Activated naive CD4-positive, alpha-beta T cell (primary cell): ENCODE results near the gene RRP9.
"Not testable (repeated sequence)": the region's sequence is repeated elsewhere in the genome, so short reads cannot be mapped to it uniquely, and the experiment has no call there.

ENCODE experiments used
- DNase-seq, 4 experiments: peaks; one replicate each; lab custom pipeline; 2025; lab: John Stamatoyannopoulos, UW

The RRP9 gene

GRCh38 chr3:51904034-51904823, 37.5 kb downstream of the RRP9 start:
- DNase-seq: no peak

GRCh38 chr3:51902361-51902760, 39.3 kb downstream of the RRP9 start:
- DNase-seq: not testable (repeated sequence)

GRCh38 chr3:51900043-51900442, 41.7 kb downstream of the RRP9 start:
- not testable (repeated sequence) for DNase-seq

GRCh38 chr3:51897391-51897790, 44.3 kb downstream of the RRP9 start:
- no peak for DNase-seq

GRCh38 chr3:51896607-51897305, 44.9 kb downstream of the RRP9 start:
- no peak for DNase-seq

- no peak for DNase-seq
Observed at GRCh38 chr3:51894939-51895338, 46.8 kb downstream of the RRP9 start.

- DNase-seq: no peak
Observed at GRCh38 chr3:51894391-51894790, 47.3 kb downstream of the RRP9 start.

- DNase-seq: no peak
Observed at GRCh38 chr3:51891242-51892039, 50.3 kb downstream of the RRP9 start.

GRCh38 chr3:51888463-51889105, 53.1 kb downstream of the RRP9 start:
- DNase-seq: no peak

GRCh38 chr3:51887620-51888019, 54.1 kb downstream of the RRP9 start:
- no peak for DNase-seq

GRCh38 chr3:51886447-51886846, 55.3 kb downstream of the RRP9 start:
- no peak for DNase-seq
